Suprapubic skin (tissue), 3 donors: ENCODE results near the gene SND1.

ENCODE experiments used
- EP300 ChIP-seq: sonication (generic); formaldehyde crosslinking; IDR thresholded peaks from one replicate; pipeline ENCODE4 v1.6.1; 2017; ENCODE audit warnings: antibody characterized with exemption
- POLR2A ChIP-seq, 2 donors: fragments of 450-650 bp; IDR thresholded peaks; one replicate each; pipeline ENCODE4 v1.6.1; 2017; ENCODE audit warnings: antibody characterized with exemption in 2 of 2, mild to moderate bottlenecking in 2 of 2, moderate library complexity in 2 of 2
- TF ChIP-seq, protein P1 (sequence below), 2 donors: fragments of 200-600 bp in 1 of 2; fragments of 450-650 bp in 1 of 2; sonication (generic) in 1 of 2; IDR thresholded peaks; one replicate each; pipeline ENCODE4 v1.5.1; 2016 to 2019; ENCODE audit warnings: antibody characterized with exemption in 2 of 2, mild to moderate bottlenecking in 1 of 2, moderate library complexity in 1 of 2

DNA sequence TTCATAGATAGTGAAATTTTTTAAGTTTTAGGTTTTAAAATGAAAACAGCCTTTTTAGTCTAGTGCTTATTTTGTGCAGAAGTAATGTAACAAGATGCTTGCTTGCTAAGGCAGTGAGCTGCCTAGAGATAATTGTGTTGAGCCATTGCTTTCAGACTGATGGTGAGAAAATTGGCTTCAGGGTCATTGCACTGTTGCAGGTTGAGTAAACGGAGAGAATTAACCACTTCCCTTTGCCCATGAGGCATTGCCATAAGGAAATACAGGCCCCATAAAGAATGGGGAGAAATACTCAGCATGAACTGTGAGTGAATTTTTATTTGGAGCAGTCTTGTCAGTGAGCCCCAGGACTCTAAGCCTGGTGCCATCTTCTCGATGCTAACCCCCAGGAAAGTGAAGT, 238.7 kb downstream of the SND1 start:
- TF ChIP-seq POLR2A (IDR thresholded peaks at IDR 0.05) (no peak), EP300 (no peak)
- TF ChIP-seq, protein P1, sequence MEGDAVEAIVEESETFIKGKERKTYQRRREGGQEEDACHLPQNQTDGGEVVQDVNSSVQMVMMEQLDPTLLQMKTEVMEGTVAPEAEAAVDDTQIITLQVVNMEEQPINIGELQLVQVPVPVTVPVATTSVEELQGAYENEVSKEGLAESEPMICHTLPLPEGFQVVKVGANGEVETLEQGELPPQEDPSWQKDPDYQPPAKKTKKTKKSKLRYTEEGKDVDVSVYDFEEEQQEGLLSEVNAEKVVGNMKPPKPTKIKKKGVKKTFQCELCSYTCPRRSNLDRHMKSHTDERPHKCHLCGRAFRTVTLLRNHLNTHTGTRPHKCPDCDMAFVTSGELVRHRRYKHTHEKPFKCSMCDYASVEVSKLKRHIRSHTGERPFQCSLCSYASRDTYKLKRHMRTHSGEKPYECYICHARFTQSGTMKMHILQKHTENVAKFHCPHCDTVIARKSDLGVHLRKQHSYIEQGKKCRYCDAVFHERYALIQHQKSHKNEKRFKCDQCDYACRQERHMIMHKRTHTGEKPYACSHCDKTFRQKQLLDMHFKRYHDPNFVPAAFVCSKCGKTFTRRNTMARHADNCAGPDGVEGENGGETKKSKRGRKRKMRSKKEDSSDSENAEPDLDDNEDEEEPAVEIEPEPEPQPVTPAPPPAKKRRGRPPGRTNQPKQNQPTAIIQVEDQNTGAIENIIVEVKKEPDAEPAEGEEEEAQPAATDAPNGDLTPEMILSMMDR (IDR thresholded peaks at IDR 0.05): no peak
